A549 treated with CpdA at 1 μM for 4 hours (cell line): ENCODE measurements around the gene TSPAN18. TPM values are rescaled to one million over a fixed set of nuclear protein-coding genes. Genes with fewer than 3 reads are reported as not detected.

Experiments used
- total RNA-seq: library from RNA; stranded (reverse); fragments of 200-300 nt; extraction: Qiagen RNA extraction; gene quantifications from 5 replicates; pipeline ENCODE4 v1.2.3, GENCODE V29; 2022; ENCODE audit warnings: low read depth

The TSPAN18 gene, protein sequence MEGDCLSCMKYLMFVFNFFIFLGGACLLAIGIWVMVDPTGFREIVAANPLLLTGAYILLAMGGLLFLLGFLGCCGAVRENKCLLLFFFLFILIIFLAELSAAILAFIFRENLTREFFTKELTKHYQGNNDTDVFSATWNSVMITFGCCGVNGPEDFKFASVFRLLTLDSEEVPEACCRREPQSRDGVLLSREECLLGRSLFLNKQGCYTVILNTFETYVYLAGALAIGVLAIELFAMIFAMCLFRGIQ
- total RNA-seq = 1.9 to 2.8 TPM (median 2.4 TPM) in 5 replicates

DNA sequence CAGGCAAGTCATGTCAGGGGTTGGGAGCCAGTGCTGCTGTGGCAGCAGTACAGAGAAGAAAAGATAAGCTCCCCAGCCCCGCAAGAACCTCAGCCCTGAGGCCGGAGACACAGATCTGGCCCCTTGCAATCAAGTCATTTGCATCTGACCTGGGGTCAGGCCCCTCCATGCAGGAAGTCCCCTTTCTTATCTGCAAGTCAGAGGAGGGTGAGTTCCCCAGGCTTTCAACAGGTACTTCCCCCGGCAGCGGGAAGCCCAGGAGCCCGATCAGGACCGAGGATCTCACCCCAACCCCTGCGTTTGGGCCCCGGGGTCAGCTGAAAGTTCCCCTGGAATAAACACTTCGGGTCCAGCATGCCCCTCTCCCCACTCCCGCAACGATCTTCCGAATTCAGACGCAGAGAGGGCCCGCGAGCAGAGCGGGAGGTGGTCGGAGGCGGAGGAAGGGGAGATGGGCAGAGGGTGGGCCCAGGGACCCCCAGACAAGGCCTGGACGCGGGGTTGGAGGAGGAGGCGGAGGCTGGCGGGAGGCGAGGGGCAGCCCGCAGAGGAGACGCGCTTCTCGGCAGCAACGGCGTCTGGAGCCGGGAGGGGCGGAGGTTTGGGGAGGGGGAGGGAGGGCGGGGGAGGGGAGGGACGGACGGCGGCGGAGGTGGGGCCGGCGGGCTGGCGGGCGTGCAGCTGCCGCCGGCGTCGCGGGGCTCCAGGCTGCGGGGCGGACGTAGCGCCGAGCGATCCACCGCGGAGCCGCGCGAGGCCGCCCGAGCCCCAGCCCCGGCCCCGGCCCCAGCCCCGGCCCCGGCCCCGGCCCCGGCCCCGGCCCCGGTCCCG is at the start of gene TSPAN18:
TSS of gene TSPAN18 (plus strand) at position 680 of the 831 bp plus-strand sequence. CDS start 179,455 bp downstream, outside the sequence.

DNA sequence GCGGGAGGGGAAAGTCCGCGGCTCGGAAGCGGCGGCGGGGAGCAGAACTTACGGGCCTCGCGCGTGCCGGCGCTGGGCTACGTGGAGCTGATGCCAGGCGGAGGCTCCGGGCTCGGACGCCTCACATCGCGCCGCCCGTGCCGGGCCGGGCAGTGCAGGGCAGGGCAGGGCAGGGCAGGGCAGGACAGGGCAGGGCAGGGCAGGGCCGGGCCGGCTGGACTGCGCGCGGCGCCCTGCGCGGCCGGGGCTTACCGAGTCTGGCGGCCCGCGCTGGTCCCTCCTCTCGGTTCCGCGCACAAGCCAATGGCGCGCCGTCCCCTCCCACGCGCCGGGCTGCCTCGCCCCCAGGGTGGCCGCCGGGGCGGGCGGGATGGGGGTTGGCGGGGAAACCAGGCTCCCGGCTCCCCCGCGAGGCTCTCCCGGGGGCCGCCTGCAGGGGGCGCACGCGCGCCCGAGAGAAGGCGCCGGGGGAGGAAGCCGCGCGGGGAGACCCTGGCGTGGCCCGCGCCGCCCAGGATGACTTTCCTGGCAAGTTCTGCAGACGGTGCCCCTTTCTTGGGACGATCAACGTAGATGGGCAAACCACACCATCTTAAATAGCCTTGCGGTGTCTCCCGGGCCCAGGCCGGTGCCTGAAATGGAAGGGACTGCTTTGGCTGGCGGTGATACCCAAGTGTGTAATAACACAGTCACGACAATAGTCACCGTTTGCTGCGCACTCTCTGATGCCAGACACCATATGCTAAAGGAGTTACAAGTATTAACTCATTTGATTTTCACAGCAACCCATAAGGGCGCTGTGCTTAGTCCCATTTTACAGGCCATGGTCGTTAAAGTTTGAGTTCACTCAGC is 224.1 kb downstream of the TSPAN18 start, which contains the start of gene TP53I11:
TSS of gene TP53I11 (minus strand) at position 259 of the 852 bp plus-strand sequence. CDS start 12,548 bp downstream, outside the sequence.

Other genes with a start within 250 kb of the TSPAN18 start
- gene CD82, start 161.3 kb upstream of the TSPAN18 start, total RNA-seq = 5.9 to 11.2 TPM (median 7.1 TPM) in 5 replicates
- 38.5 to 50.6 TPM (median 42.9 TPM) in 5 replicates for gene TP53I11, start 223.9 kb downstream of the TSPAN18 start, total RNA-seq